Measurements from ENCODE around the gene MFNG.
"Not testable (repeated sequence)": the region's sequence is repeated elsewhere in the genome, so short reads cannot be mapped to it uniquely, and the experiment has no call there.

MFNG gene

GRCh38 chr22:37486224-37486845, at the start of gene MFNG:
Gene MFNG, minus strand, starts transcription at chr22:37486384. Its CDS starts 207 bp downstream, at chr22:37486177.
- no peak for DNase-seq

- no peak for DNase-seq
Observed at GRCh38 chr22:37535159-37535558, 49.0 kb upstream of the MFNG start.

GRCh38 chr22:37534445-37534844, 48.3 kb upstream of the MFNG start:
- no peak for DNase-seq

- no peak for DNase-seq
Observed at GRCh38 chr22:37533995-37534394, 47.8 kb upstream of the MFNG start.

- DNase-seq: no peak
Observed at GRCh38 chr22:37529652-37530345, 43.6 kb upstream of the MFNG start.

- not testable (repeated sequence) for DNase-seq
Observed at GRCh38 chr22:37527952-37528351, 41.8 kb upstream of the MFNG start.

- not testable (repeated sequence) for DNase-seq
Observed at GRCh38 chr22:37527081-37527752, 41.0 kb upstream of the MFNG start.

GRCh38 chr22:37526376-37526775, 40.2 kb upstream of the MFNG start:
- no peak for DNase-seq

- DNase-seq: no peak
Observed at GRCh38 chr22:37525746-37526350, 39.7 kb upstream of the MFNG start.

- no peak for DNase-seq
Observed at GRCh38 chr22:37525073-37525745, 39.0 kb upstream of the MFNG start.

- no peak for DNase-seq
Observed at GRCh38 chr22:37522482-37522881, 36.3 kb upstream of the MFNG start.

- no peak for DNase-seq
Observed at GRCh38 chr22:37521236-37521739, 35.1 kb upstream of the MFNG start.

- no peak for DNase-seq
Observed at GRCh38 chr22:37520776-37521191, 34.6 kb upstream of the MFNG start.

GRCh38 chr22:37519268-37520195, 33.3 kb upstream of the MFNG start, which contains the start of gene CARD10:
Gene CARD10, minus strand, starts transcription at chr22:37519415. Its CDS starts 215 bp downstream, at chr22:37519200.
- DNase-seq: no peak

- DNase-seq: no peak
Observed at GRCh38 chr22:37518509-37519267, 32.5 kb upstream of the MFNG start.

- no peak for DNase-seq
Observed at GRCh38 chr22:37517826-37518450, 31.8 kb upstream of the MFNG start.

- no peak for DNase-seq
Observed at GRCh38 chr22:37516456-37516855, 30.3 kb upstream of the MFNG start.

- no peak for DNase-seq
Observed at GRCh38 chr22:37515901-37516300, 29.7 kb upstream of the MFNG start.

GRCh38 chr22:37514526-37515051, 28.4 kb upstream of the MFNG start:
- DNase-seq: no peak

All from DMS79 (cell line).